Loucy (cell line): Measurements from ENCODE around the gene TENM4.

Experiments used
- H2AFZ ChIP-seq: fragments of 200-600 bp; sonication (generic); 2 replicates; pipeline ENCODE4 v1.6.0; 2016; ENCODE audit warnings: antibody characterized with exemption, mild to moderate bottlenecking, low read length, moderate library complexity
- H3F3A ChIP-seq: fragments of 200-600 bp; 2 replicates; pipeline ENCODE4 v1.6.0; 2016; ENCODE audit warnings: antibody characterized with exemption, low read depth, mild to moderate bottlenecking
- H3K27me3 ChIP-seq: fragments of 200-600 bp; sonication (generic); 2 replicates; pipeline ENCODE4 v1.6.1; 2014; ENCODE audit warnings: low read length, mild to moderate bottlenecking; ENCODE audit not compliant: insufficient read depth, poor library complexity, severe bottlenecking
- H3K36me3 ChIP-seq: fragments of 200-600 bp; sonication (generic); 2 replicates; pipeline ENCODE4 v1.6.1; 2016; ENCODE audit warnings: low read length; ENCODE audit not compliant: insufficient read depth
- H3K4me1 ChIP-seq: fragments of 200-600 bp; sonication (generic); 2 replicates; pipeline ENCODE4 v1.5.1; 2014; ENCODE audit warnings: low read length, mild to moderate bottlenecking; ENCODE audit not compliant: insufficient read depth, poor library complexity, severe bottlenecking
- H3K4me2 ChIP-seq: fragments of 200-600 bp; sonication (generic); 2 replicates; pipeline ENCODE4 v1.6.0; 2014; ENCODE audit warnings: antibody characterized with exemption, low read length, low read depth, mild to moderate bottlenecking; ENCODE audit not compliant: poor library complexity, severe bottlenecking
- H3K4me3 ChIP-seq: fragments of 200-600 bp; sonication (generic); 2 replicates; pipeline ENCODE4 v1.5.1; 2014; ENCODE audit warnings: low read length, mild to moderate bottlenecking, mixed read lengths; ENCODE audit not compliant: poor library complexity, severe bottlenecking
- H3K79me2 ChIP-seq: fragments of 200-600 bp; sonication (generic); 2 replicates; pipeline ENCODE4 v1.6.1; 2014; ENCODE audit warnings: low read length; ENCODE audit not compliant: insufficient read depth
- H3K9ac ChIP-seq: fragments of 200-600 bp; sonication (generic); 2 replicates; pipeline ENCODE4 v1.6.0; 2014; ENCODE audit warnings: mild to moderate bottlenecking, low read depth, low read length, moderate library complexity; ENCODE audit not compliant: poor library complexity, severe bottlenecking
- H3K9me2 ChIP-seq: fragments of 200-600 bp; sonication (generic); replicated peaks from 2 replicates; pipeline ENCODE4 v1.6.1; 2016; ENCODE audit warnings: low read depth, low read length, mixed read lengths
- H3K9me3 ChIP-seq: fragments of 200-600 bp; sonication (generic); 2 replicates; pipeline ENCODE4 v1.6.1; 2014; ENCODE audit warnings: mild to moderate bottlenecking, antibody characterized with exemption, low read length, low read depth; ENCODE audit not compliant: insufficient read depth
- H4K20me1 ChIP-seq: fragments of 200-600 bp; sonication (generic); 2 replicates; pipeline ENCODE4 v1.6.0; 2014; ENCODE audit warnings: antibody characterized with exemption, low read length, mild to moderate bottlenecking; ENCODE audit not compliant: insufficient read depth, poor library complexity, severe bottlenecking
- EZH2phosphoT487 ChIP-seq: fragments of 200-600 bp; IDR thresholded peaks from 2 replicates; pipeline ENCODE4 v1.6.1; 2018; ENCODE audit warnings: antibody characterized with exemption, mild to moderate bottlenecking, moderate library complexity, borderline replicate concordance
- TF ChIP-seq, protein P1 (sequence below): fragments of 200-600 bp; sonication (generic); conservative IDR thresholded peaks from 2 replicates; pipeline ENCODE4 v1.5.1; 2014; ENCODE audit warnings: mild to moderate bottlenecking, antibody characterized with exemption, low read length

The TENM4 gene

GRCh38 chr11:78938971-78939370 lies 501.9 kb downstream of the TENM4 start:
- no peaks in the 10 kb centered on the region for H3K79me2 ChIP-seq
- no peak overlapping the region for H3K4me2 ChIP-seq

GRCh38 chr11:78938036-78938435 lies 502.8 kb downstream of the TENM4 start:
- Histone ChIP-seq H3K9me2 (no peaks in the 10 kb centered on the region), H3K4me3 (no peak overlapping the region), H3F3A (no peaks in the 10 kb centered on the region), H3K9ac (no peak overlapping the region), H3K27me3 (no peaks in the 10 kb centered on the region), H3K4me2 (no peak overlapping the region), H3K79me2 (no peaks in the 10 kb centered on the region), H3K36me3 (no peaks in the 10 kb centered on the region), H2AFZ (no peak overlapping the region), H3K4me1 (no peaks in the 10 kb centered on the region), H3K9me3 (0 out of 2 replicates have a peak, but pooled peaks cover 2% of the 10 kb centered on the region), H4K20me1 (no peaks in the 10 kb centered on the region)
- TF ChIP-seq EZH2phosphoT487: no peak
- TF ChIP-seq, protein P1, sequence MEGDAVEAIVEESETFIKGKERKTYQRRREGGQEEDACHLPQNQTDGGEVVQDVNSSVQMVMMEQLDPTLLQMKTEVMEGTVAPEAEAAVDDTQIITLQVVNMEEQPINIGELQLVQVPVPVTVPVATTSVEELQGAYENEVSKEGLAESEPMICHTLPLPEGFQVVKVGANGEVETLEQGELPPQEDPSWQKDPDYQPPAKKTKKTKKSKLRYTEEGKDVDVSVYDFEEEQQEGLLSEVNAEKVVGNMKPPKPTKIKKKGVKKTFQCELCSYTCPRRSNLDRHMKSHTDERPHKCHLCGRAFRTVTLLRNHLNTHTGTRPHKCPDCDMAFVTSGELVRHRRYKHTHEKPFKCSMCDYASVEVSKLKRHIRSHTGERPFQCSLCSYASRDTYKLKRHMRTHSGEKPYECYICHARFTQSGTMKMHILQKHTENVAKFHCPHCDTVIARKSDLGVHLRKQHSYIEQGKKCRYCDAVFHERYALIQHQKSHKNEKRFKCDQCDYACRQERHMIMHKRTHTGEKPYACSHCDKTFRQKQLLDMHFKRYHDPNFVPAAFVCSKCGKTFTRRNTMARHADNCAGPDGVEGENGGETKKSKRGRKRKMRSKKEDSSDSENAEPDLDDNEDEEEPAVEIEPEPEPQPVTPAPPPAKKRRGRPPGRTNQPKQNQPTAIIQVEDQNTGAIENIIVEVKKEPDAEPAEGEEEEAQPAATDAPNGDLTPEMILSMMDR: no peak

More at GRCh38 chr11:78938971-78939370, 501.9 kb downstream of the TENM4 start:
- TF ChIP-seq, protein P1: no peak
- TF ChIP-seq EZH2phosphoT487: no peak
- no peak overlapping the region for H3K4me3 ChIP-seq
- no peaks in the 10 kb centered on the region for H3K27me3 ChIP-seq
- H3K9me3 ChIP-seq: 0 out of 2 replicates have a peak, but pooled peaks cover 2% of the 10 kb centered on the region
- no peaks in the 10 kb centered on the region for H4K20me1 ChIP-seq
- no peak overlapping the region for H2AFZ ChIP-seq
- H3K9me2 ChIP-seq: no peaks in the 10 kb centered on the region
- H3K9ac ChIP-seq: no peak overlapping the region
- no peaks in the 10 kb centered on the region for H3F3A ChIP-seq
- no peaks in the 10 kb centered on the region for H3K36me3 ChIP-seq
- H3K4me1 ChIP-seq: no peaks in the 10 kb centered on the region

- no peak overlapping the region for H3K4me2 ChIP-seq
- H3K36me3 ChIP-seq: no peaks in the 10 kb centered on the region
- H3K9me3 ChIP-seq: 0 out of 2 replicates have a peak, but pooled peaks cover 2% of the 10 kb centered on the region
- H3K9me2 ChIP-seq: no peaks in the 10 kb centered on the region
- no peaks in the 10 kb centered on the region for H3K27me3 ChIP-seq
- no peaks in the 10 kb centered on the region for H3K4me1 ChIP-seq
- no peaks in the 10 kb centered on the region for H4K20me1 ChIP-seq
- TF ChIP-seq, protein P1: no peak
- no peak for TF ChIP-seq EZH2phosphoT487
- no peak overlapping the region for H2AFZ ChIP-seq
- no peak overlapping the region for H3K4me3 ChIP-seq
- no peak overlapping the region for H3K9ac ChIP-seq
- H3F3A ChIP-seq: no peaks in the 10 kb centered on the region
- H3K79me2 ChIP-seq: no peaks in the 10 kb centered on the region
Observed at GRCh38 chr11:78935398-78936068, 505.3 kb downstream of the TENM4 start.
